ENCODE results near the gene HS3ST1. TPM values are rescaled to one million over a fixed set of nuclear protein-coding genes. Genes with fewer than 3 reads are reported as not detected.

Gene HS3ST1
- 0.32 TPM for polyA plus RNA-seq (2012; ENCODE audit: missing spikeins)

- DNase-seq (ENCODE audit: insufficient read length) (peak; percentile 29), FAIRE-seq (no peak)
- TF ChIP-seq TAF1 (IDR thresholded peaks at IDR 0.05; ENCODE audit: borderline replicate concordance, low read depth, low read length) (no peak), POLR2AphosphoS5 (IDR thresholded peaks at IDR 0.05; ENCODE audit: low read depth, low read length) (no peak), POLR2A (IDR thresholded peaks at IDR 0.05; ENCODE audit: low read depth, low read length) (no peak)
Measured at GRCh38 chr4:11428231-11428898, at the start of gene HS3ST1. TSS of gene HS3ST1 (minus strand) at chr4:11428894. CDS start at chr4:11400005, 28,889 bp downstream.

GRCh38 chr4:11475871-11476270 is 47.2 kb upstream of the HS3ST1 start:
- FAIRE-seq (no peak), DNase-seq (ENCODE audit: insufficient read length) (no peak)
- TF ChIP-seq POLR2AphosphoS5 (IDR thresholded peaks at IDR 0.05; ENCODE audit: low read depth, low read length), result no peak
- TF ChIP-seq TAF1 (IDR thresholded peaks at IDR 0.05; ENCODE audit: borderline replicate concordance, low read depth, low read length), result no peak
- no peak for TF ChIP-seq POLR2A (IDR thresholded peaks at IDR 0.05; ENCODE audit: low read depth, low read length)

- no peak for FAIRE-seq
- no peak for DNase-seq (ENCODE audit: insufficient read length)
- TF ChIP-seq POLR2AphosphoS5 (IDR thresholded peaks at IDR 0.05; ENCODE audit: low read depth, low read length) (no peak), TAF1 (IDR thresholded peaks at IDR 0.05; ENCODE audit: borderline replicate concordance, low read depth, low read length) (no peak), POLR2A (IDR thresholded peaks at IDR 0.05; ENCODE audit: low read depth, low read length) (no peak)
Measured at GRCh38 chr4:11474146-11474545, 45.5 kb upstream of the HS3ST1 start.

- FAIRE-seq, result no peak
- DNase-seq (ENCODE audit: insufficient read length), result no peak
- TF ChIP-seq POLR2AphosphoS5 (IDR thresholded peaks at IDR 0.05; ENCODE audit: low read depth, low read length) (no peak), TAF1 (IDR thresholded peaks at IDR 0.05; ENCODE audit: borderline replicate concordance, low read depth, low read length) (no peak)
Measured at GRCh38 chr4:11472535-11472934, 43.8 kb upstream of the HS3ST1 start.

- TF ChIP-seq POLR2AphosphoS5 (IDR thresholded peaks at IDR 0.05; ENCODE audit: low read depth, low read length), result no peak
- TF ChIP-seq TAF1 (IDR thresholded peaks at IDR 0.05; ENCODE audit: borderline replicate concordance, low read depth, low read length), result no peak
- TF ChIP-seq POLR2A (IDR thresholded peaks at IDR 0.05; ENCODE audit: low read depth, low read length), result no peak
- no peak for DNase-seq (ENCODE audit: insufficient read length)
- peak; percentile 89 for FAIRE-seq
Measured at GRCh38 chr4:11471618-11472017, 42.9 kb upstream of the HS3ST1 start.

- TF ChIP-seq POLR2A (IDR thresholded peaks at IDR 0.05; ENCODE audit: low read depth, low read length) (no peak), TAF1 (IDR thresholded peaks at IDR 0.05; ENCODE audit: borderline replicate concordance, low read depth, low read length) (no peak), POLR2AphosphoS5 (IDR thresholded peaks at IDR 0.05; ENCODE audit: low read depth, low read length) (no peak)
- no peak for DNase-seq (ENCODE audit: insufficient read length)
- FAIRE-seq, result no peak
Measured at GRCh38 chr4:11471046-11471441, 42.4 kb upstream of the HS3ST1 start.

- DNase-seq (ENCODE audit: insufficient read length) (no peak), FAIRE-seq (peak; percentile 86)
Measured at GRCh38 chr4:11470438-11471045, 41.8 kb upstream of the HS3ST1 start.

GRCh38 chr4:11469650-11470437 is 41.1 kb upstream of the HS3ST1 start:
- no peak for DNase-seq (ENCODE audit: insufficient read length)
- TF ChIP-seq POLR2A (IDR thresholded peaks at IDR 0.05; ENCODE audit: low read depth, low read length), result no peak
- TF ChIP-seq POLR2AphosphoS5 (IDR thresholded peaks at IDR 0.05; ENCODE audit: low read depth, low read length), result no peak
- no peak for TF ChIP-seq TAF1 (IDR thresholded peaks at IDR 0.05; ENCODE audit: borderline replicate concordance, low read depth, low read length)
- FAIRE-seq, result no peak

More at GRCh38 chr4:11470438-11471045, 41.8 kb upstream of the HS3ST1 start:
- no peak for TF ChIP-seq POLR2A (IDR thresholded peaks at IDR 0.05; ENCODE audit: low read depth, low read length)

- FAIRE-seq (no peak), DNase-seq (ENCODE audit: insufficient read length) (no peak)
- TF ChIP-seq TAF1 (IDR thresholded peaks at IDR 0.05; ENCODE audit: borderline replicate concordance, low read depth, low read length), result no peak
- TF ChIP-seq POLR2A (IDR thresholded peaks at IDR 0.05; ENCODE audit: low read depth, low read length), result no peak
- TF ChIP-seq POLR2AphosphoS5 (IDR thresholded peaks at IDR 0.05; ENCODE audit: low read depth, low read length), result no peak
Measured at GRCh38 chr4:11468901-11469300, 40.2 kb upstream of the HS3ST1 start.

GRCh38 chr4:11467931-11468330 is 39.2 kb upstream of the HS3ST1 start:
- no peak for TF ChIP-seq POLR2A (IDR thresholded peaks at IDR 0.05; ENCODE audit: low read depth, low read length)
- no peak for TF ChIP-seq TAF1 (IDR thresholded peaks at IDR 0.05; ENCODE audit: borderline replicate concordance, low read depth, low read length)
- no peak for TF ChIP-seq POLR2AphosphoS5 (IDR thresholded peaks at IDR 0.05; ENCODE audit: low read depth, low read length)
- DNase-seq (ENCODE audit: insufficient read length) (no peak), FAIRE-seq (no peak)

- TF ChIP-seq TAF1 (IDR thresholded peaks at IDR 0.05; ENCODE audit: borderline replicate concordance, low read depth, low read length) (no peak), POLR2A (IDR thresholded peaks at IDR 0.05; ENCODE audit: low read depth, low read length) (no peak)
- FAIRE-seq (no peak), DNase-seq (ENCODE audit: insufficient read length) (no peak)
Measured at GRCh38 chr4:11463707-11464106, 35.0 kb upstream of the HS3ST1 start.

- DNase-seq (ENCODE audit: insufficient read length), result no peak
- TF ChIP-seq POLR2AphosphoS5 (IDR thresholded peaks at IDR 0.05; ENCODE audit: low read depth, low read length), result no peak
- TF ChIP-seq TAF1 (IDR thresholded peaks at IDR 0.05; ENCODE audit: borderline replicate concordance, low read depth, low read length), result no peak
- no peak for TF ChIP-seq POLR2A (IDR thresholded peaks at IDR 0.05; ENCODE audit: low read depth, low read length)
- FAIRE-seq, result no peak
Measured at GRCh38 chr4:11456401-11456800, 27.7 kb upstream of the HS3ST1 start.
